K562 (cell line): ENCODE results near the gene IRF6. TPM values are rescaled to one million over a fixed set of nuclear protein-coding genes. Genes with fewer than 3 reads are reported as not detected.
A peak's percentile ranks its signal among the peaks of the same experiment; 100 is the strongest.

Experiments used
- ARID4B ChIP-seq: sonication (generic); formaldehyde crosslinking; IDR thresholded peaks from 2 replicates; pipeline ENCODE4 v1.8.0; 2022; ENCODE audit warnings: mild to moderate bottlenecking, missing genetic modification reagents
- BCL6 ChIP-seq: fragments of 250-450 bp; sonication (Bioruptor Pico); IDR thresholded peaks from 2 replicates; pipeline ENCODE4 v1.4.0; 2020
- CGGBP1 ChIP-seq: fragments of 250-450 bp; sonication (Bioruptor Pico); IDR thresholded peaks from 2 replicates; pipeline ENCODE4 v1.9.0; 2021; ENCODE audit warnings: mild to moderate bottlenecking
- ELK3 ChIP-seq: fragments of 450-650 bp; formaldehyde crosslinking; IDR thresholded peaks from 2 replicates; pipeline ENCODE4 v1.4.0; 2020; ENCODE audit warnings: mild to moderate bottlenecking
- PHF20 ChIP-seq: fragments of 450-650 bp; IDR thresholded peaks from 2 replicates; pipeline ENCODE4 v1.6.1; 2018; ENCODE audit not compliant: partially characterized antibody
- POLR2H ChIP-seq: IDR thresholded peaks from 2 replicates; pipeline ENCODE4 v1.6.1; 2016; ENCODE audit warnings: missing genetic modification characterization, low read depth, mild to moderate bottlenecking, control low read depth, missing compliant biosample characterization, moderate library complexity
- PTRF ChIP-seq: fragments of 450-650 bp; IDR thresholded peaks from 2 replicates; pipeline ENCODE4 v1.6.1; 2016; ENCODE audit warnings: mild to moderate bottlenecking, missing genetic modification characterization, missing compliant biosample characterization
- RAD51 ChIP-seq: fragments of 450-650 bp; IDR thresholded peaks from 2 replicates; pipeline ENCODE4 v1.7.1; 2016; ENCODE audit warnings: low read depth, mild to moderate bottlenecking, borderline replicate concordance
- SMAD2 ChIP-seq: fragments of 150-350 bp; IDR thresholded peaks from 2 replicates; pipeline ENCODE4 v1.6.1; 2014; ENCODE audit warnings: low read depth, mild to moderate bottlenecking, low read length
- SMARCB1 ChIP-seq: IDR thresholded peaks from 2 replicates; pipeline ENCODE4 v1.6.1; 2011; ENCODE audit warnings: improper control_type of control experiment, low read depth; ENCODE audit not compliant: insufficient read length
- USF2 ChIP-seq: sonication (generic); formaldehyde crosslinking; IDR thresholded peaks from 2 replicates; pipeline ENCODE4 v1.5.0; 2020; ENCODE audit warnings: missing genetic modification reagents
- ZBTB12 ChIP-seq: fragments of 250-450 bp; sonication (Bioruptor Pico); IDR thresholded peaks from 2 replicates; pipeline ENCODE4 v1.4.0; 2020
- ZFP91 ChIP-seq: sonication (generic); formaldehyde crosslinking; IDR thresholded peaks from 2 replicates; pipeline ENCODE4 v1.8.0; 2022; ENCODE audit warnings: mild to moderate bottlenecking, missing genetic modification reagents
- ZNF639 ChIP-seq, 2 experiments: fragments of 200-800 bp in 1 of 2; sonication (Bioruptor generic) in 1 of 2; sonication (generic) in 1 of 2; formaldehyde crosslinking in 1 of 2; IDR thresholded peaks in 1 of 2; conservative IDR thresholded peaks in 1 of 2; 2 replicates each; pipeline versions ENCODE4 v1.5.0 to v1.6.1; 2016 to 2020; ENCODE audit warnings: missing compliant biosample characterization in 1 of 2, missing genetic modification characterization in 1 of 2, missing genetic modification reagents in 1 of 2
- polyA plus RNA-seq, 8 experiments: library from polyadenylated mRNA; depleted of rRNA in 4 of 8; stranded (reverse) in 5 of 8; unstranded in 3 of 8; fragments of >200 nt; fragmentation: Nextera tagmentation in 2 of 8; fragmentation: Illumina TruSeq in 1 of 8; extraction: Ambion mirVana in 2 of 8; extraction: Trizol in 1 of 8; gene quantifications; 2 replicates each; pipeline versions ENCODE4 v1.2.1 to v1.2.3, GENCODE V29; 2011 to 2014; ENCODE audit warnings: inconsistent platforms in 1 of 8, missing spikeins in 1 of 8
- total RNA-seq, 7 experiments: library from RNA; depleted of rRNA in 6 of 7; stranded (reverse); fragments of >200 nt in 6 of 7; fragmentation: Illumina TruSeq in 2 of 7; extraction: Trizol in 2 of 7; gene quantifications; 2 replicates each; pipeline versions ENCODE4 v1.2.1 to v1.2.3, GENCODE V29; 2011 to 2021; ENCODE audit warnings: low replicate concordance in 1 of 7

IRF6 gene
- total and polyA plus RNA-seq, 9 of the 15 experiments (the other 6 are each of a cell fraction or from before 2014, with no cell fraction given): 0.03 to 0.65 (median 0.17) TPM

- TF ChIP-seq ZNF639 (CRISPR knock-in tag; conservative IDR thresholded peaks at IDR 0.05 in 1 of 2, IDR thresholded peaks at IDR 0.05 in 1 of 2): peak in 1 of 2 experiments; percentile 95; a peak in 2 of 4 replicates
- TF ChIP-seq SMAD2: no peak
- TF ChIP-seq RAD51: no peak; the same call in 1 of the 2 replicates
- 0 out of 2 replicates have a peak, but pooled peaks have one; percentile 28 for TF ChIP-seq BCL6
- TF ChIP-seq USF2 (CRISPR knock-in tag): no peak
- peak; percentile 43; the same call in 1 of the 2 replicates for TF ChIP-seq PTRF (tag)
- 0 out of 2 replicates have a peak, but pooled peaks have one; percentile 20 for TF ChIP-seq ELK3 (CRISPR knock-in tag)
- 0 out of 2 replicates have a peak, but pooled peaks have one; percentile 14 for TF ChIP-seq CGGBP1 (CRISPR knock-in tag)
- TF ChIP-seq ZBTB12 (CRISPR knock-in tag): peak; percentile 98
- peak; percentile 96 for TF ChIP-seq PHF20
- no peak for TF ChIP-seq SMARCB1
- TF ChIP-seq ARID4B (CRISPR knock-in tag): no peak
- no peak for TF ChIP-seq ZFP91 (CRISPR knock-in tag)
- peak; percentile 90 for TF ChIP-seq POLR2H (tag)
These were observed 21.4 kb downstream of the IRF6 start, which contains the start of gene C1orf74 (continued) for GRCh38 chr1:209784265-209785169.
